GM12878 (cell line): ENCODE data around the gene ANKRD11. TPM values are rescaled to one million over a fixed set of nuclear protein-coding genes. Genes with fewer than 3 reads are reported as not detected.

Experiments used
- ATF7 ChIP-seq: fragments of 450-650 bp; IDR thresholded peaks from 2 replicates; pipeline ENCODE4 v1.6.1; 2016; ENCODE audit warnings: low read depth, mild to moderate bottlenecking
- BCLAF1 ChIP-seq: fragments of 450-650 bp; IDR thresholded peaks from 2 replicates; pipeline ENCODE4 v1.6.1; 2017; ENCODE audit warnings: antibody characterized with exemption, mild to moderate bottlenecking, moderate library complexity
- ESRRA ChIP-seq: IDR thresholded peaks from 2 replicates; pipeline ENCODE4 v1.6.1; 2012; ENCODE audit warnings: mild to moderate bottlenecking, low read length, improper control_type of control experiment
- ETV6 ChIP-seq, 2 experiments: fragments of 450-650 bp in 1 of 2; IDR thresholded peaks in 1 of 2; conservative IDR thresholded peaks in 1 of 2; 2 replicates each; pipeline ENCODE4 v1.6.1; 2014; ENCODE audit warnings: antibody characterized with exemption in 1 of 2, borderline replicate concordance in 1 of 2, low read depth in 1 of 2, mild to moderate bottlenecking in 1 of 2, moderate library complexity in 1 of 2
- GATAD2B ChIP-seq: fragments of 450-650 bp; conservative IDR thresholded peaks from 2 replicates; pipeline ENCODE4 v1.6.1; 2017; ENCODE audit warnings: low read depth, mild to moderate bottlenecking, moderate library complexity
- HDAC2 ChIP-seq: fragments of 200-600 bp; sonication (generic); IDR thresholded peaks from 2 replicates; pipeline ENCODE4 v1.6.1; 2017
- HDGF ChIP-seq: fragments of 450-650 bp; IDR thresholded peaks from 2 replicates; pipeline ENCODE4 v1.6.1; 2016; ENCODE audit warnings: antibody characterized with exemption
- IRF5 ChIP-seq: fragments of 450-650 bp; IDR thresholded peaks from 2 replicates; pipeline ENCODE4 v1.6.1; 2017; ENCODE audit warnings: borderline replicate concordance
- JUND ChIP-seq: IDR thresholded peaks from 2 replicates; pipeline ENCODE4 v1.6.1; 2012; ENCODE audit warnings: low read depth, mild to moderate bottlenecking, low read length, improper control_type of control experiment, moderate library complexity
- PKNOX1 ChIP-seq: fragments of 450-650 bp; IDR thresholded peaks from 2 replicates; pipeline ENCODE4 v1.6.1; 2016; ENCODE audit warnings: mild to moderate bottlenecking
- SREBF1 ChIP-seq: IDR thresholded peaks from 2 replicates; pipeline ENCODE4 v1.6.1; 2012; ENCODE audit warnings: mild to moderate bottlenecking, low read length
- TCF12 ChIP-seq: IDR thresholded peaks from 2 replicates; pipeline ENCODE4 v1.6.1; 2011; ENCODE audit warnings: low read depth, mild to moderate bottlenecking, low read length
- ZNF217 ChIP-seq: fragments of 450-650 bp; IDR thresholded peaks from 2 replicates; pipeline ENCODE4 v1.6.1; 2017; ENCODE audit warnings: antibody characterized with exemption, mild to moderate bottlenecking
- polyA plus RNA-seq, 11 experiments: library from polyadenylated mRNA; depleted of rRNA in 4 of 11; unstranded in 6 of 11; stranded (reverse) in 5 of 11; fragments of >200 nt; fragmentation: Nextera tagmentation in 4 of 11; fragmentation: Illumina TruSeq in 1 of 11; extraction: Ambion mirVana in 4 of 11; extraction: Trizol in 1 of 11; gene quantifications; 1 replicate in 1 of 11; 2 replicates in 10 of 11; pipeline versions ENCODE4 v1.2.1 to v1.2.3, GENCODE V29; 2011 to 2016; ENCODE audit warnings: inconsistent platforms in 2 of 11, missing spikeins in 2 of 11, low read depth in 1 of 11
- total RNA-seq, 4 experiments: library from RNA; depleted of rRNA in 3 of 4; stranded (reverse); fragments of >200 nt in 3 of 4; fragmentation: Illumina TruSeq in 1 of 4; extraction: Trizol in 1 of 4; gene quantifications; 2 replicates each; pipeline versions ENCODE4 v1.2.1 to v1.2.3, GENCODE V29; 2013 to 2021
- TF ChIP-seq, protein P1 (sequence below): fragments of 450-650 bp; formaldehyde crosslinking; IDR thresholded peaks from 2 replicates; pipeline ENCODE4 v1.5.0; 2022; ENCODE audit warnings: mild to moderate bottlenecking, missing genetic modification characterization
- TF ChIP-seq, protein P2 (sequence below): fragments of 450-650 bp; IDR thresholded peaks from 2 replicates; pipeline ENCODE4 v1.6.1; 2018; ENCODE audit warnings: borderline replicate concordance, mild to moderate bottlenecking; ENCODE audit not compliant: partially characterized antibody

The ANKRD11 gene
- total and polyA plus RNA-seq, 10 of the 15 experiments (the other 5 are each of a cell fraction or from before 2014, with no cell fraction given): 5.1 to 103 (median 27.4) TPM

GRCh38 chr16:89490439-89491237, at the start of gene ANKRD11 (continued):
- TF ChIP-seq ATF7 (0 out of 2 replicates have a peak, but pooled peaks have one; percentile 12), ESRRA (no peak), IRF5 (no peak), HDAC2 (no peak), HDGF (peak; percentile 96), TCF12 (peak; percentile 32; the same call in 1 of the 2 replicates), ETV6 (conservative IDR thresholded peaks at IDR 0.05 in 1 of 2, IDR thresholded peaks at IDR 0.05 in 1 of 2; ENCODE audit: borderline replicate concordance in 1 of 2, low read depth in 1 of 2) (no peak), ZNF217 (no peak), GATAD2B (peak; percentile 69), JUND (0 out of 2 replicates have a peak, but pooled peaks have one; percentile 6), PKNOX1 (peak; percentile 99), BCLAF1 (no peak), SREBF1 (no peak)
- TF ChIP-seq, protein P1, sequence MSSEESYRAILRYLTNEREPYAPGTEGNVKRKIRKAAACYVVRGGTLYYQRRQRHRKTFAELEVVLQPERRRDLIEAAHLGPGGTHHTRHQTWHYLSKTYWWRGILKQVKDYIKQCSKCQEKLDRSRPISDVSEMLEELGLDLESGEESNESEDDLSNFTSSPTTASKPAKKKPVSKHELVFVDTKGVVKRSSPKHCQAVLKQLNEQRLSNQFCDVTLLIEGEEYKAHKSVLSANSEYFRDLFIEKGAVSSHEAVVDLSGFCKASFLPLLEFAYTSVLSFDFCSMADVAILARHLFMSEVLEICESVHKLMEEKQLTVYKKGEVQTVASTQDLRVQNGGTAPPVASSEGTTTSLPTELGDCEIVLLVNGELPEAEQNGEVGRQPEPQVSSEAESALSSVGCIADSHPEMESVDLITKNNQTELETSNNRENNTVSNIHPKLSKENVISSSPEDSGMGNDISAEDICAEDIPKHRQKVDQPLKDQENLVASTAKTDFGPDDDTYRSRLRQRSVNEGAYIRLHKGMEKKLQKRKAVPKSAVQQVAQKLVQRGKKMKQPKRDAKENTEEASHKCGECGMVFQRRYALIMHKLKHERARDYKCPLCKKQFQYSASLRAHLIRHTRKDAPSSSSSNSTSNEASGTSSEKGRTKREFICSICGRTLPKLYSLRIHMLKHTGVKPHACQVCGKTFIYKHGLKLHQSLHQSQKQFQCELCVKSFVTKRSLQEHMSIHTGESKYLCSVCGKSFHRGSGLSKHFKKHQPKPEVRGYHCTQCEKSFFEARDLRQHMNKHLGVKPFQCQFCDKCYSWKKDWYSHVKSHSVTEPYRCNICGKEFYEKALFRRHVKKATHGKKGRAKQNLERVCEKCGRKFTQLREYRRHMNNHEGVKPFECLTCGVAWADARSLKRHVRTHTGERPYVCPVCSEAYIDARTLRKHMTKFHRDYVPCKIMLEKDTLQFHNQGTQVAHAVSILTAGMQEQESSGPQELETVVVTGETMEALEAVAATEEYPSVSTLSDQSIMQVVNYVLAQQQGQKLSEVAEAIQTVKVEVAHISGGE (CRISPR knock-in tag): no peak
- TF ChIP-seq, protein P2, sequence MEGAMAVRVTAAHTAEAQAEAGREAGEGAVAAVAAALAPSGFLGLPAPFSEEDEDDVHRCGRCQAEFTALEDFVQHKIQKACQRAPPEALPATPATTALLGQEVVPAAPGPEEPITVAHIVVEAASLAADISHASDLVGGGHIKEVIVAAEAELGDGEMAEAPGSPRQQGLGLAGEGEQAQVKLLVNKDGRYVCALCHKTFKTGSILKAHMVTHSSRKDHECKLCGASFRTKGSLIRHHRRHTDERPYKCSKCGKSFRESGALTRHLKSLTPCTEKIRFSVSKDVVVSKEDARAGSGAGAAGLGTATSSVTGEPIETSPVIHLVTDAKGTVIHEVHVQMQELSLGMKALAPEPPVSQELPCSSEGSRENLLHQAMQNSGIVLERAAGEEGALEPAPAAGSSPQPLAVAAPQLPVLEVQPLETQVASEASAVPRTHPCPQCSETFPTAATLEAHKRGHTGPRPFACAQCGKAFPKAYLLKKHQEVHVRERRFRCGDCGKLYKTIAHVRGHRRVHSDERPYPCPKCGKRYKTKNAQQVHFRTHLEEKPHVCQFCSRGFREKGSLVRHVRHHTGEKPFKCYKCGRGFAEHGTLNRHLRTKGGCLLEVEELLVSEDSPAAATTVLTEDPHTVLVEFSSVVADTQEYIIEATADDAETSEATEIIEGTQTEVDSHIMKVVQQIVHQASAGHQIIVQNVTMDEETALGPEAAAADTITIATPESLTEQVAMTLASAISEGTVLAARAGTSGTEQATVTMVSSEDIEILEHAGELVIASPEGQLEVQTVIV: peak; percentile 94
